NCI-H2081 treated with DMSO at 0.1 percent for 48 hours (cell line): ENCODE measurements around the gene SLC35F3.

ENCODE experiments used
- DNase-seq: peaks from one replicate; lab custom pipeline; 2025; lab: John Stamatoyannopoulos, UW

SLC35F3 gene

GRCh38 chr1:233972951-233973635, 68.6 kb downstream of the SLC35F3 start:
- no peak for DNase-seq

DNA sequence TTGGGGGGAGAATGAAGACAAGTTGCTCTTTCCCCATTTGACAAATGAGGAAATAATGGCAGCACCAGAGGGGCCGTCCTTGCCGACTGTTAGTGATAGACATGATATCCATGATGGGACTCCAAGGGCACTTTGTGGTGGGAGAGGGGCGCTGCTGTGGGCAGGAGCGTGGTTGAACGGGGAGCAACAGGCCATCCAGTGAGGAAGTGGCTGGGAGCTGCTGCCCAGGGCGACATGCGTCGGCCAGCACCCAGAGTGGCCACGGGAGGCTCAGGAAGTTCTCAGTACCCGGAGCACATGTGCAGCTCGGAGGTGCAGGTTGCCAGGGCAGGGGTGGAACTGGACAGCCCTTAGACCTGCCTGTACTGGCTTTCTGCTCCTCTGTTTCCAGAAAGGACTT, 71.0 kb downstream of the SLC35F3 start:
- no peak for DNase-seq

DNA sequence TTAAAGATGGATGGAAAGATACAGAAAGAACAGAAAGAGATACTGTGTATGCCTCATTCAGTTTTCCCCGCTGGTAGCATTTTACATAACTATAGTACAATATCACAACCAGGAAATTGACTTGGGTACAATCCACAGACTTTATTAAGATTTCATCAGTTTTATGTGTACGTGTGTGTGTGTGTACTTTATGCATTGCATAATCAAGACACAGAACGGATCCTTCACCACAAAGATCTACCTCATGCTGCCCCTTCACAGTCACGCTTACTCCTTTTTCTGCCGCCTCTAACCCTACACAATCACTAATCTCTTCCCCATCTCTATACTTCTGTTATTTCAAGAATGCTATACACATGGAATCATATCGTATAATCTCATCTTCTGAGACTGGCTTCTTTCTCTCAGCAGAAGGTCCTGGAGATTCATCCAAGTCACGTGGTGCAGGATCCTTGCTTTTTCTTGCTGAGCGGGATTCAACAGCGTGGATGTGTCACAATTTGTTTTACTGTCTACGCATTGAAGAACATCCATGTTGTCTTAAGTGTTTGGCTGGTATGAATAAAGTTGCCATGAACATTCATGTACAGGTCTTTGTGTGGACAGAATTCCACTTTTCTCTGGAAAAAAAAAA, 76.7 kb downstream of the SLC35F3 start:
- no peak for DNase-seq

DNA sequence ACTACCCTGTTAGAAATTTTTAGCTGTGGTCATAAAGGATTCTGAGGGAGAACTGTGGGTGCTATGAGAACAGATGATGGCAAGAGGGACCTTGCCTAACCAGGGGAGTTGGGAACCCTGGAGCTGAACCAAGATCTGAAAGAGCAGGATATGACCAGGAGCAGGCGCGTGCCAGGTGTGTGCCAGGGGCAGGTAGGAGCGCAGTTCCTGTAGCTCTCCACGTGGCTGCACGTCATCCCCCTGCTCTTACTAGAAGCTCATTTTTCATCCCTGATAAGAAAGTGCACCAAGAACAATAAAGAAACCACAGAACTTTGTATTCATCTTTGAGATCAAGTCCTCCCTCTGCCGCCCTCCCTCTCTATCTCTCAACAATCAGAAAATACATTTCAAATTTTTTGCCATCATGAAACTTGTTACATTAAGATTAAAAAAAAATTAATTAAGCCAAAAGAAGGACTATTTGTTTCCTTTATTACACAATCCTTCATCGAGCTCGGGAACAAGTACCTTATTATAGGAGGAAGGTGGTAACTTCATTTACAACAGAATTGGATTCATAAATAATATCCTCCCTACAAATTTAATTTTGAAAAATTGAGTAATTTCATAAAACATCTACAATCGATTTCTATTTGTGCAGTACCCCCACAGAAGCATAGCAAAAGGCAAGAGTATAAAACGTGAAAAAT, 78.5 kb downstream of the SLC35F3 start:
- DNase-seq: no peak

GRCh38 chr1:233983811-233984210, 79.3 kb downstream of the SLC35F3 start:
- DNase-seq: no peak

GRCh38 chr1:233988963-233989696, 84.7 kb downstream of the SLC35F3 start:
- DNase-seq: no peak

GRCh38 chr1:233990486-233990885, 86.0 kb downstream of the SLC35F3 start:
- no peak for DNase-seq

- DNase-seq: peak; percentile 76
These were observed 89.2 kb downstream of the SLC35F3 start for GRCh38 chr1:233993651-233994050.

- DNase-seq: no peak
These were observed 89.6 kb downstream of the SLC35F3 start for GRCh38 chr1:233994112-233994511.

GRCh38 chr1:233998456-233998855, 94.0 kb downstream of the SLC35F3 start:
- DNase-seq: no peak

DNA sequence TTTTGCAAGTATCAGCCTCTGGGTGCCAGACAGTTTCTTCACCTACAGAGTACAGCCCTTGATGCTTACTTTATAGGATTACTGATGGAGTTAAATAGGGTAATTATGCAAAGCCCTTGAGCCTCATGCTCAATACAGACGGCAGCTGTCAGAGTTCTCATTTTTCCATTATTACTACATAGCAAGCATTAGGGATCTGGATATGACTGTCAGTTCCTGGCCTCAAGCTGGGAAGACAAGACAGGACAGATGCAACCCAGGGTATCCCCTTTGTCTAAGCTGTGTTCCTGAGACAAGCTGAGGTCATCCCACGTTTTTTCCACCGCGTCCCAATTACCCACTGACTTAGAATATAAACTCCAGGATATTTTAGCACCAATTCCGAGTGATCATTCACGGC, 94.4 kb downstream of the SLC35F3 start:
- DNase-seq: no peak

DNA sequence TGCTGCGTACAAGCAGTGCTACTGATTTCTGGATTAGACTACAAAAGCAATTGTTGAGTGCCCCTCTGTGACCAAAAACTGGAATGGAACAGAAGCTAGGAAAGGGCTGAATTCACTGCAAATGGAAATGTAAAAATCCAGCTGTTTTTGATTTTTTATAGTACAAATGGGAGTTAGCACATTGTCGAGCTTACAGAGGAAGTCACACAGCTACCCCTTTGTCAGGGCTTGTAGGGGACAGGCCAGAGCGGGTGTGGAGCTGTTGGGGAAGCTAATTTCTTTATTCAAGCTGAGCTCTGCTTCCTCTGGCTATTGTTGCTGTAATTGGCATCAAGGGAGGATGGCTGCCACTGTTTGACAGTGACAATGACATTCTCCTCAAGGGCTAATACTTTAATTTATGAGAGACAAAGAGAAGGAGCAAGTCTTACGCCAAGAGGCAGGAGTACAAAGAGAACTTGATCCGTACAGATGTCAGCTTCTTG, 96.1 kb downstream of the SLC35F3 start:
- no peak for DNase-seq

DNA sequence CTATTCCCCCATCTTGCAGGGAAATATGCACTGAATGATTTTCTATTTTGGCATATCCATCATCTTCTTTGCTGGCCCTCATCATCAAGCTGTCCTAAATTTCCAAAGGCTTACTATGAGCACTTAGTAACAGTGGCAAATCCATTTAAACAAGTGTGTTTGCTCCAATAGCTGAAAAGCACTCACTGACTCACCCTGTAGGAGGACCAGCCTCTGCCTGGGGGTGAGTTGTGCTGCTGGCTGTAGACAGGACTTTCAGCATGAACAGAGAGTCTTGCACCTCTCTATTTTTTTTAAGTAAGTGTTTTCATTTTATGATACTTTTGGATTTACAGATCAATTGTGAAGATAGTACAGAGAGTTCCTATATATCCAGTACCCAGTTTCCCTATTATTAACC, 97.3 kb downstream of the SLC35F3 start:
- DNase-seq: no peak

GRCh38 chr1:234004591-234004990, 100.1 kb downstream of the SLC35F3 start:
- DNase-seq: no peak

DNA sequence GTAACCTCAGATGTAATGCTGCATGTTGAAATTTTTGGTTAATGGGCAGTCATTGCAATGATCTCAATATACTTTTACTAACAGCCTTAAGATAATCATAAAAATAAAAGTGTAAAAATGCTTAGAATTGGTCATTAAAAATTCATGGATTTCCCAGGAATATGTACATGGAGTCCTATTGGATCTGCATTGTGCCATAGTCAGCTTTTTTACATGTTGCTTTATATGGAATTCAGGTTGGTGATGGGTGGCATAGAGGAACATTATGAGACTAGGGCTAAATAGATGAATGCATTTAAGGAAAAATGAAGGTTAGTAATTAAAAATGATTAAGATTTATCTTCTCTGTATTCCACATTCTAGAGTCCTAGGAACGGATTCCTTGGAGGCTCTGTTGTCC, 103.2 kb downstream of the SLC35F3 start:
- DNase-seq: no peak

GRCh38 chr1:234008591-234008990, 104.1 kb downstream of the SLC35F3 start:
- no peak for DNase-seq

- no peak for DNase-seq
These were observed 105.2 kb downstream of the SLC35F3 start for GRCh38 chr1:234009668-234010067.

DNA sequence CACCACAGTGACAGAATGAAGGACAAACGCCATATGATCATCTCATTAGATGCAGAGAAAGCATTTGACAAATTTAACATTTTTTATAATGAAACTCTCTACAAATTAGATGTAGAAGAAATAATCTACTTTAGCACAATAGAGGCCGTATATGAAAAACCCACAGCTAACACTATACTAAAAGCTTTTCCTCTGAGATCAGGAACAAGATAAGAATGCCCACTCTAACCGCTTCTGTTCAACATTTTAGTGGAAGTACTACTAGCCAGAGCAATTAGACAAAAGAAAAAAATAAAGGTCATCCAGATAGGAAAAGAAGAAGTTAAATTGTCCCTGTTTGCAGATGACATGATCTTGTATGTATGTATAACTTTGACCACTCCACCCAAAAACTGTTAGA, 109.7 kb downstream of the SLC35F3 start:
- no peak for DNase-seq

- DNase-seq: no peak
These were observed 114.3 kb downstream of the SLC35F3 start for GRCh38 chr1:234018816-234019215.

GRCh38 chr1:234019387-234019786, 114.9 kb downstream of the SLC35F3 start:
- no peak for DNase-seq

DNA sequence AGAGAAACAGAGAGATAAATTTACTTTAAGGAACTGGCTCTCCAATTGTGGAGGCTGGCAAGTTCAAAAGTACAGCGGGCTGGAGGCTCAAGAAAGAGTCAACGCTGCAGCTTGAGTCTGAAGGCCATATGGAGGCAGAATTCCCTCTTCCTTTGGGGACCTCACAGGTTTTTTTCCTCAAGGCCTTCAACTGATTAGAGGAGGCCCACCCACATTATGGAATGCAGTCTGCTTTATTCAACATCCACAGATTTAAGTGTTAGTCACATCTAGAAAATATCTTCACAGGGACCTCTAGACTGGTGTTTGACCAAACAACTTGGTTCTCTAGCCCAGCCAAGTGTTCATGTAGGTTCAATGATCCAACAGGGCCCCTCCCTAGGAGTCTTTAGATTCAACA, 117.8 kb downstream of the SLC35F3 start:
- no peak for DNase-seq

GRCh38 chr1:234039603-234040002, 135.1 kb downstream of the SLC35F3 start:
- no peak for DNase-seq
